HG03066 (cell line): ENCODE data around the gene METTL8.

ENCODE experiments used
- ATAC-seq: cut with Tn5 transposase; IDR thresholded peaks from one replicate; pipeline ENCODE4 v1.9.1; 2021; ENCODE audit warnings: low read depth; ENCODE audit not compliant: unreplicated experiment

The METTL8 gene

DNA sequence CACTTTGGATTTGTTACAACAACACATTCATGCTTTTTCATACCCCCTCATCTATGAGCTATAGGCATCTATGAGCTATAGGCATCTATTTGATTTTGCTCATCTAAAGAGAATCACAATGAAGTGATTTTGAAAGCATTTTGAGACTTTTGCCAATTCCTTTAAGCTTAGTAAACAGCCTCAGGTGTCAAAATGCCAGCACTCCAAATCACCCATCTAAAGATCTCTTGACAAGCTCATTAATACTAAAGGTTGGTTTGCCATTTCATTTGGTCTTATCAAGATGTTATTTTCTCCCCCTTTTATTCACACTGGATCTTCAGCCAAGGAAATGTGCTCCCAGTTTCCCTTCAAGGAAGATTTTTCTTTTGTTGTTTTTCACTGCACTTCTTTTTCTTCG, 162.4 kb downstream of the METTL8 start:
- ATAC-seq: no peak

DNA sequence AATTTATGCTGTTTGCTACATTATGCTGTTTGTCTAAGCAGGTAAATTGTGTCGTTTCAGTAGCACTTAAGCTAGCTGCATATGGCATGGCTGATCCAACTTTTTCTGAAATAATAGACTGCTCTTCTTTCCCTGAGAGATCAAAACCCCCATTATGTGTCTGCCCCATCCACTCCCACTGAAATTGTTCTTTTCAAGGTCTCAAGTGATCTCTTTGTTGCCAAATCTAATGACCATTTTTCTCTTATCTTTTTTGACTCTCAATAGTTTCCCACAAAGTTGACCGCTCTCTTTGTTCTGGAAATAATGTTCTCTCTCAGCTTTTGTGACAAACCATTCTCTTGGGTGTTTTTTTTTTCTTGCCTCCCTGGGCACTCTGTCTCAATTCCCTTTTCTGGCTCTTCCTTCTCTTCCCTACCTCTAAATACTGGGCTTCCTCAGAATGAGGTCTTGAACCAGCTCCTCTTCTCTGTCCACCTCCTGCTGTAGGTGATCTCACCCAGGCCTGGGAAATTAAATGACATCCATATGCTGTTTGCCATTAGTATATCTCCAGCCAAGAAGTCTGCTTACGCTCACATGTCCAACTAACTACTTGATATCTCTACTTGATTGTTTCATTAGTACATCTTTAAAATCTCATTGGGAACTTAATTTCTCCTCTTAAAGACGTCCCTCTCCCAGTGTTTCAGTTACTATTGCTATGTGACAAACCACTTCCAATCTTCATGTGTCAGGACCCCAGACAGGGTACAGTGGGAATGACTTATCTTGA, 165.7 kb downstream of the METTL8 start:
- ATAC-seq: no peak
